Measurements from ENCODE around the gene TRMT112.

TRMT112 gene

DNA sequence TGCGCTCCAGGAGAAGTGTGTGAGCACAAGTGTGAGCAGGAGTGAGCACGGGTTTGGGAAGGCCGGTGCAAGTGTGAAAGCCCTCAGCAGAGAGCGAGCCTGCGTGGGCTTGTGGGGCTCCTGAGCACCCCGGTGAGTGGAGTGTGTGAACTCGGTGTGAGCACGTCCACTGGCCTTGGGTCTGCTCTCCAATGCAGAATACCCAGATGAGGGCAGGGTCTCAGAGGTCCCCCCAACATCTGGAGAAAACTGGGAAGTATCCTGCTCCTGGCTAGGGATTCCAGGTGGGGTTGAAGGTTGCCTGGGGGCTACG is 10.8 kb downstream of the TRMT112 start:
- DNase-seq, result no peak

DNA sequence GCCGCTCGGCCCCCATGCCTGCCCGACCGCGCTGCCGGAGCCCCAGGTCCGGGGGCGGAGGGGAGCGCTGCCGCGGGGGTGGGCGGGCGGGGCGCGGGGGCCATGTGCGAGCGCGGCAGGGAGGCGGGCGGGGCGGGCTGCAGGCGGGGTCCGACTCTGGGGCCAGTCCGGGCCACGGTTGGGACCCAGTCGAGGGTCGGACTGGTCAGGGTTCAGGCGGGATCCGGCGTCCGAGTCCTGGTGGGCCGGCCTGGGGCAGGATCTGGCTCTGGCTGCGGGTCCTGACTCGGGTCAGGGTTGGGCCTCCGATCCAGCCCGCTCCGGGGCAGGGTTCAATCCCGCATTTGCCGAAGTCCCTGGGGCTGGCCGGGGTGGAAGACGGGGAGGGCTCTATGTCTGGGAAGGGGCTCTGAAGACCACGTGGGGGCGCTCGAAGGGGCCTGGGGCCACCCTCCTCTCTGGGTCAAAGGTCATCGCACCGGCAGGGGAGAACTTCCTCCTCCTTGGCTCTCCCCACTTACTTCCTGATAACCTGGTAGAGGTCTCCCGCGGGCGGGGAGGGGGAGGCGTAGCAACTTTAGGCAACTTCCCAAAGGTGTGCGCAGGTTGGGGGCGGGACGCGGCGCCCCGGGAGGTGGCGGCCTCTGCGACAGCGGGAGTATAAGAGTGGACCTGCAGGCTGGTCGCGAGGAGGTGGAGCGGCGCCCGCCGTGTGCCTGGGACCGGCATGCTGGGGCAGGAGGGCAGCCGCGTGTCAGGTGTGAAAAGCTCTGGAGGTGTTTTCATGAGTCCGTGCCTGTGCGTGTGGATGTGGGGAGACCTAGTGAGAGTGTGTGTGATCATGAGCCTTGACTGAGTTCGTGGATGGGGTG is 11.4 kb downstream of the TRMT112 start:
- DNase-seq, result peak; percentile 64 to 72

DNA sequence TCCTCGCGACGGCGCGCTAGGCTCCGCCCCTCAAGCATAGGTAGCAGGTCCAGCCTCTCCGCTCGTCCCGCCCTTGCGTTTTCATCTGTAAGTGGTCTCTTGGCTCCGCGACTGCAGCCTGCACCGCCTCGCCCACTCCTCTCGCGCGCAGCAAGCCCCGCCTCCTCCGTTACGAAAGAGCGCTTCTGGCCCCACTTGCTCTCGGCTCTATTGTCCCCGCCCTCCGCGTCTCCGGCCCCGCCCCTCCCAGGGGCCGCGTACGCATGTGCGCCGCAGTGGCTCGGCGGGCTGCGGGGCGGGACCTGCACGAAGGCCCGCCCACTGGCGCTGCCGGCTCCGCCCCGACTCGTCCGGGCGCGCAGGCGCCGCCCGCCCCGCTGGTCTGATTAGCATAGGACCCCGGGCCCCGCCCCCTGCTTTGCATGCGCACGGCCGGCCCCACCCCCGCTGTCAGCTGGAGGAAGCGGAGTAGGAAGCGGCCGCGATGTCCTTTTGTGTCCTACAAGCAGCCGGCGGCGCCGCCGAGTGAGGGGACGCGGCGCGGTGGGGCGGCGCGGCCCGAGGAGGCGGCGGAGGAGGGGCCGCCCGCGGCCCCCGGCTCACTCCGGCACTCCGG is 12.2 kb downstream of the TRMT112 start, which contains the start of gene ESRRA:
ESRRA (plus strand) TSS at position 450 of the 616 bp plus-strand sequence. CDS start 1,656 bp downstream, outside the sequence.
- peak; percentile 99 to 100 for DNase-seq

GRCh38 chr11:64304316-64305072 is 12.9 kb downstream of the TRMT112 start:
- DNase-seq, result peak; percentile 94 to 97

- DNase-seq, result no peak
Measured at GRCh38 chr11:64304032-64304315, 13.4 kb downstream of the TRMT112 start.

GRCh38 chr11:64303109-64304031 is 14.0 kb downstream of the TRMT112 start:
- no peak for DNase-seq

DNA sequence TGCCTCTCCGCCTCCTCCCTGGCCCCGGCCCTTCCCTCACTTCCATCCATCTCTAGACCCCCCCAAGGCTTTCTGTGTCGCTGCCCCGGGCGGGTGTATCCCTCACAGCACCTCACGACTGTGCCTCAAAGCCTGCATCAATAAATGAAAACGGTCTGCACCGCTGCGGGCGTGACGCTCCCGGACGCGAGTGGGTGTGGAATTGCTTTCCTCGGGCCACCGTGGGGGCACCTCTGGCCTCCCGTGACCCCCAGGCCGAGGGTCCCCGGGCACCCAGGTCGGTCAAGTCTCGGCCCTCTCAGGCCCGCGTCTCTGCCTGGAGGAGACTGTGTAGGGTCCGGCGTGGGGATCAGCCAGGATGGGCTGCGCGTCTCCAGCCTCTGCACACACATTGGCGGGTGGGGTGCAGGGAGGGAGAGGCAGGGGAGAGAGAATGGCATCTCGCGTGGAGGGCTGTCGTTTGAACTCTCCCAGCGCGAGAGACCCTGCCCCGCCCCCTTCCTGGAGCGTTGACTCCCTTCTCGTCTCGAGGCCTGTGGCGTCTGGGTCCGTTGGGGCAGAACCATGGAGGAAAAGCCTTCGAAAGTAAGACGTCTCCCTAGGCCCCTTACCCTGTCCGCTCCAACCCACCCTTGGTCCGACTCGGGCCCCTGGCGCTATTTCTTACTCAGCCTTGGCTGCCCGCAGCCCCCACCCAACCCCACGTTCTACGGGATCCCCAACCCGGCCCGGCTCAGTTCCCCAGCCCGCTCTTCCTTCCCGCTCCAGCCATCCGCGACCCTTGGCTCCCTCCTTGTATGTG is 17.3 kb downstream of the TRMT112 start, which contains the start of gene CATSPERZ:
CATSPERZ (plus strand) TSS at position 512 of the 802 bp plus-strand sequence; CDS start at position 565, 53 bp downstream.
- no peak for DNase-seq

GRCh38 chr11:64298966-64299846 is 18.2 kb downstream of the TRMT112 start:
- no peak for DNase-seq

DNA sequence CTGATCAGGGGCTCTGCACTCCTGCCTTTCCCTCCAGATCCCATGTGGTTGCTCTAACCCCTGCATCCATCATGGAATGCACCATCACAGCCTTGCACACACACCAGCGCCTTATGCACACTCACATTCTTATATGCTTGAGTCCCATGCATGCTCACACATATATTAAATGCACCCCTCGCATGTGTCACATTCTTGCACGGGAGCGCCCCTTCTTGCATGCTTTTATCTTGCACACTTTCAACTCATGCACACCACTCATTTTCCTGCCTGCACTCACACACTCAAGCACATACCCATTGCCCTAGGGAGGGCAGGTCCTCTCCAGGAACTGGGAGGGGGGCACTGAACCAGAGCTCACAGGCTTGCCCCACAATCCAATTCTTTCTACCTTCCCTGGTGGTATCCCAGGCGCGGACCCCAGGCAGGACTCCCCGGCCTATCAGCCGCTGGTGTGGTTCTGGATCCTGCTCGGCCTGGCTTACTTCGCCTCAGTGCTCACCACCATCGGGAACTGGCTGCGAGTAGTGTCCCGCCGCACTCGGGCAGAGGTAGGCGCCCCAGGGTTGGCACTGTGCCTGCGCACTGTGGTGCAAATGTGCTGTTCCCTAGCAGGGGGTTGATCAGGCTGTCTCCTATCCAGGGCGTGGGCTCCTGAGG is 19.5 kb downstream of the TRMT112 start:
- no peak for DNase-seq

- DNase-seq, result no peak
Measured at GRCh38 chr11:64296830-64297698, 20.3 kb downstream of the TRMT112 start.

DNA sequence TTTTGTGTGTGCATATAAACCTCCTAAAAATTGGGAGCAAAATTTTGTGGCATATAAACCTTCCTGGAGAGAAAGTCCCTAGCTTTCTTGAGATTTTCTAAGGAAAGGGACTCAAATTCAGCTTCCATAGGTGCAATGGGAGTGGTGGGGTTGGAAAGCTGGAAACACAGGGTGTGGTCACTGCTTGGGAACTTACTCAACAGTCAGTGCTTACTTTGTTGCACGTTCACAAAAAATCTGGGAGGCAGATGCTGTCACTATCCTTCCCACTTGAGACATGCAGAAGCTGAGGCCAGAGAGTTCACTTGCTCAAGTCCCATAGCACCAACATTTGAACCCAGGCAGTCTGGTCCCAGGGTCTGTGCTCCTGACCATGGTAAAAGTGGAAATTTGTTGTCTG is 21.1 kb downstream of the TRMT112 start:
- no peak for DNase-seq

- DNase-seq, result no peak
Measured at GRCh38 chr11:64295760-64296159, 21.6 kb downstream of the TRMT112 start.

DNA sequence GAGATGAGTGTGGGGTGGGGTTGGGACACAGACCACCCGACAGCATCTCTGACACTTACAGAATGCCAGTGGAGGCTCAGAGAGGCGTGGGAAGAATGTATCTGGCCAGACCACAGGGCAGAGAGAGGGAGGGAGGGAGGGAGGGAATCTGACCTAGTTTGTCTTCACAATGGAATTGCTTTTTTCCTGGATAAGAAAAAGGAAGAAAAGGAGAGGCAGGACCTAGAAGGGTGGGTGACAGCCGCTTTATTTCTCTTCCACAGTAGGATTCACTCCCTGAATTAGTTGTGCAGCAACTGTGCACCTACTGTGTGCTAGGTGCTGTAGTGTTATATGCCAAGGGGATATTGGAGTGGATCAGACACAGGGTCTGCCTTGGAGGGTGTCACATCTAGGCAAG is 22.6 kb downstream of the TRMT112 start:
- DNase-seq, result no peak

DNA sequence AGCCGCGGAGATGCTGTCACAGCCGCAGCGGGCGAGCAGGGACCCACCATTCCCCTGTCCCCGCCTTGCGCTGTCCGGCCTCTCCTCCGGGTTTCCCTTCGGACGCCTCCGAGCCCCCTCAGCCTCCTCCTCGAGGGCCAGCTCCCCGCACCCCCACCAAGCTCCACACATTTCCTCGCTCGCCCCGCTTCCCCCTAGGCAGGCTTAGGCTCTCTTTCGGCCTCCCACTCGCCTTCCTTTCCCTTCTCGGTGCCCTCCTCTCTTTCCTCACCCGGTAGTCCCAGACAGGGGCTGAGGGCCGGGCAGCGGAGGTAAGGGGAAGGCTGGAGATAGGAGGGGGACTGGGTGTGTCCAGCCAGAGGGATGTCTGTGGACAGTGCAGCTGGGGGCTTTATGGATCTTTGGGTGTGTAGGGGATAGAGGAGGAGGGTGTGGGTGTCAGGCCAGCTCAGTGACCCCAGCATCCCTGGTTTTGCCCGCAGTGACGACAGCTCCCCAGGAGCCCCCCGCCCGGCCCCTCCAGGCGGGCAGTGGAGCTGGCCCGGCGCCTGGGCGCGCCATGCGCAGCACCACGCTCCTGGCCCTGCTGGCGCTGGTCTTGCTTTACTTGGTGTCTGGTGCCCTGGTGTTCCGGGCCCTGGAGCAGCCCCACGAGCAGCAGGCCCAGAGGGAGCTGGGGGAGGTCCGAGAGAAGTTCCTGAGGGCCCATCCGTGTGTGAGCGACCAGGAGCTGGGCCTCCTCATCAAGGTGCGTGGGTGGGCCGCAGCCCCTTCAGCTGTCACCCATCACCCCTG is 24.7 kb downstream of the TRMT112 start:
- DNase-seq, result no peak

DNA sequence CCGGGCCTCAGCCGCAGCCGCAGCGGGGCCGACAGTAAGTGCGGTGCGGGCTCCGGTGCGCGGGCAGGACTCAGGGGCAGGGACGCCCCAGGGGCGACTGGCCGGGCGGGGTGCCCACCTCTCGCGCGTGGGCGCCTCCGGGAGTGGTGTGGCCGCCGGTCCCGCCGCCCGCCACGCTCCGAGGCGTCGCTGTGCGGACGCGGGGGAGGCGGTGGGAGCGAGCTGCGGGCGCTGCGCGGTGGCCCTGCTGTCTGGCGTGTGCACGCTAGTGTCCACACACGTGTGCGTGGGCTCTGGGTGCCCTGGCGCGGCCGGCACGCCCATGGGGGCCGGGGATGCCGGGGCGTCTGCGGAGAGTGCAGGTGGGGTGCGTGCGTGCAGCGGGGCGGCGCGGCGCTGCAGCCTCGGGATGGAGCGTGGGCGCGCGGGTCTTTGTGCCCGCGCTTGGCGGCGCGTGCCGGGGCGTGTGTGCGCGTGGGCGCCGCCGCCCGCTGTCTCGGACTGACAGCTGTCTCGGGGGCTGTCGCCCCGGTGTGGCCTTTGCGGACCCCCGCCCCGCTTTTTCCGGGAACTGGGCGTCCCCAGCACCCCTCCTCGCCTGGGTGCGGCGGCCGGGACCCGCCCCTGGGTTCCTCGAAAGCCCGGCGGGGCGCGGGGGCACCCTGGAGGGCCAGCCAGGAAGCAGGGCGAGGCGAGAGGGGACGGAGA is 25.5 kb downstream of the TRMT112 start:
- DNase-seq, result no peak

- DNase-seq, result no peak
Measured at GRCh38 chr11:64291262-64291751, 26.1 kb downstream of the TRMT112 start, which contains the start of gene KCNK4. Gene KCNK4, plus strand, starts transcription at chr11:64291302. Its CDS starts 1,717 bp downstream, at chr11:64293019.
